ENCODE data around the gene HPSE2.

DNA sequence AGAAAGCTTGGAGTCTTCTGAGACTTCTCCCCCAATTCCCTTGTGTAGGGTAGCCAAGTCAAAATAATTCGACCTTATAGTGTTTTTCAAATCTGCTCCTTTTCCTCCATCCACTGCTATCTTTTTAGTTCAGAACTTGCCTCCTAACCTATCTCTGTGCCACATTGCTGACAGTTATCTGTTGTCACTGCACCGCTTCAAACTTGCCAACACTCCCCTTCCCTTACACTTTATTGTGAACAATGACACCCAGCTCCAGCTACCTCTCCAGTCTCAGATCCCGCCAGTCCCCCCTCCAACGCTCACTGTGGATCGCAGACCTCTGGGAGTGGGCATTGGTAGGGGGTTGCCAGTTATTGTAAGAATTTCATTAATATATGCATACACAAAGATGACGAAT lies 772.6 kb downstream of the HPSE2 start:
- TF ChIP-seq SIN3A (IDR thresholded peaks at IDR 0.05; ENCODE audit: borderline replicate concordance, insufficient read depth, low read depth, low read length) (no peak), POLR2AphosphoS5 (IDR thresholded peaks at IDR 0.05; ENCODE audit: low read depth, low read length) (no peak), TCF7L2 (IDR thresholded peaks at IDR 0.05; ENCODE audit: low read depth, low read length) (no peak)
- TF ChIP-seq, protein P1, sequence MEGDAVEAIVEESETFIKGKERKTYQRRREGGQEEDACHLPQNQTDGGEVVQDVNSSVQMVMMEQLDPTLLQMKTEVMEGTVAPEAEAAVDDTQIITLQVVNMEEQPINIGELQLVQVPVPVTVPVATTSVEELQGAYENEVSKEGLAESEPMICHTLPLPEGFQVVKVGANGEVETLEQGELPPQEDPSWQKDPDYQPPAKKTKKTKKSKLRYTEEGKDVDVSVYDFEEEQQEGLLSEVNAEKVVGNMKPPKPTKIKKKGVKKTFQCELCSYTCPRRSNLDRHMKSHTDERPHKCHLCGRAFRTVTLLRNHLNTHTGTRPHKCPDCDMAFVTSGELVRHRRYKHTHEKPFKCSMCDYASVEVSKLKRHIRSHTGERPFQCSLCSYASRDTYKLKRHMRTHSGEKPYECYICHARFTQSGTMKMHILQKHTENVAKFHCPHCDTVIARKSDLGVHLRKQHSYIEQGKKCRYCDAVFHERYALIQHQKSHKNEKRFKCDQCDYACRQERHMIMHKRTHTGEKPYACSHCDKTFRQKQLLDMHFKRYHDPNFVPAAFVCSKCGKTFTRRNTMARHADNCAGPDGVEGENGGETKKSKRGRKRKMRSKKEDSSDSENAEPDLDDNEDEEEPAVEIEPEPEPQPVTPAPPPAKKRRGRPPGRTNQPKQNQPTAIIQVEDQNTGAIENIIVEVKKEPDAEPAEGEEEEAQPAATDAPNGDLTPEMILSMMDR (IDR thresholded peaks at IDR 0.05): no peak
